ENCODE measurements around the gene MAGI2.
"Not testable (repeated sequence)": the region's sequence is repeated elsewhere in the genome, so short reads cannot be mapped to it uniquely, and the experiment has no call there.

MAGI2 gene

DNA sequence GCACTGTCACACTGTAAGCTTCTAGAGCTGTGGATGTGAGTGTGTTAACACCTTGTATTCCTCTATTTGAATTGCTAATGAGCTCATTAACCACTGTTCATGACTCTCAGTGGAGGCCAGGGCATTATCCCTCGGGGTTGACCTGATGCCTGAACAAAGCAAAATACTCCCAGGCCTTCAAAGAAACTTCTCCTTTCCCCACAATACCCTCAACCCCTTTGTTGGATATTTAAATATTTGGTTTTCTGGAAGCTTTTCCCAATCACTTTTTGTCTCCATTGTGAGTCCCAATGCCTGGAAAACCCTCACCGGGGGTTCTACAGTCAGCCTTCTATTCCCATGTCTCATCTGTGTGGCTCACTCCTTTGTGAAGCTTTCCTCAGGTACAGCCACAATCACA lies 874.8 kb downstream of the MAGI2 start:
- in situ Hi-C loops (cut with HindIII; ENCODE audit: low sequenced_read_pairs), result no loop called here
- no peak for DNase-seq (ENCODE audit: low read depth)
- H3K4me3 ChIP-seq (ENCODE audit: low read depth, low read length), result no peak overlapping the region
- TF ChIP-seq, protein P1, sequence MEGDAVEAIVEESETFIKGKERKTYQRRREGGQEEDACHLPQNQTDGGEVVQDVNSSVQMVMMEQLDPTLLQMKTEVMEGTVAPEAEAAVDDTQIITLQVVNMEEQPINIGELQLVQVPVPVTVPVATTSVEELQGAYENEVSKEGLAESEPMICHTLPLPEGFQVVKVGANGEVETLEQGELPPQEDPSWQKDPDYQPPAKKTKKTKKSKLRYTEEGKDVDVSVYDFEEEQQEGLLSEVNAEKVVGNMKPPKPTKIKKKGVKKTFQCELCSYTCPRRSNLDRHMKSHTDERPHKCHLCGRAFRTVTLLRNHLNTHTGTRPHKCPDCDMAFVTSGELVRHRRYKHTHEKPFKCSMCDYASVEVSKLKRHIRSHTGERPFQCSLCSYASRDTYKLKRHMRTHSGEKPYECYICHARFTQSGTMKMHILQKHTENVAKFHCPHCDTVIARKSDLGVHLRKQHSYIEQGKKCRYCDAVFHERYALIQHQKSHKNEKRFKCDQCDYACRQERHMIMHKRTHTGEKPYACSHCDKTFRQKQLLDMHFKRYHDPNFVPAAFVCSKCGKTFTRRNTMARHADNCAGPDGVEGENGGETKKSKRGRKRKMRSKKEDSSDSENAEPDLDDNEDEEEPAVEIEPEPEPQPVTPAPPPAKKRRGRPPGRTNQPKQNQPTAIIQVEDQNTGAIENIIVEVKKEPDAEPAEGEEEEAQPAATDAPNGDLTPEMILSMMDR (IDR thresholded peaks at IDR 0.05; ENCODE audit: low read depth, low read length, missing control alignments), result no peak

- DNase-seq (ENCODE audit: low read depth); in situ Hi-C loops (cut with HindIII; ENCODE audit: low sequenced_read_pairs); H3K4me3 ChIP-seq (ENCODE audit: low read depth, low read length): not testable (repeated sequence)
Measured at GRCh38 chr7:78577174-78577952, 876.1 kb downstream of the MAGI2 start.

DNA sequence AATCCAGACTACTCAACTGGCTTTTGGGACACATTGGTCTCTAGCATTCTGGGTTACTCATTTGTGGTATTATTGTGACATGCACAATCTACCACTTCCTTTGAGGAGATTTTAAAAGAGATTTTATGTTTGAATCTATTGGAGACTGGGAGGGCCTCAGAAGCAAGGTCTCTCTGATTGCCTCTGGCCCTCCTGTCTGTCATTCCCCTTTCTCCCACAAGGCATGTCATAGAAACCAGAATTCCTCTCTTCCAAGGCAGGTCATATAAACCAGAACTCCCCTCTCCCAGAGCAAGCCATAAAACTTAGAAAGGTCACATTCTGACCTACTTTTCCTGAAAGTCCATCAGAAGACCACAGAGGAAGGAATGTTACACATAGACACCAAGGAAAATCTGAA lies 877.2 kb downstream of the MAGI2 start:
- TF ChIP-seq, protein P1 (IDR thresholded peaks at IDR 0.05; ENCODE audit: low read depth, low read length, missing control alignments), result no peak
- H3K4me3 ChIP-seq (ENCODE audit: low read depth, low read length), result no peak overlapping the region
- DNase-seq (ENCODE audit: low read depth), result no peak
- in situ Hi-C loops (cut with HindIII; ENCODE audit: low sequenced_read_pairs), result no loop called here

GRCh38 chr7:78571292-78571691 lies 882.2 kb downstream of the MAGI2 start:
- TF ChIP-seq, protein P1 (IDR thresholded peaks at IDR 0.05; ENCODE audit: low read depth, low read length, missing control alignments), result no peak
- no peak overlapping the region for H3K4me3 ChIP-seq (ENCODE audit: low read depth, low read length)
- in situ Hi-C loops (cut with HindIII; ENCODE audit: low sequenced_read_pairs), result no loop called here
- DNase-seq (ENCODE audit: low read depth), result no peak

- TF ChIP-seq, protein P1 (IDR thresholded peaks at IDR 0.05; ENCODE audit: low read depth, low read length, missing control alignments), result no peak
- no peak overlapping the region for H3K4me3 ChIP-seq (ENCODE audit: low read depth, low read length)
- in situ Hi-C loops (cut with HindIII; ENCODE audit: low sequenced_read_pairs), result loop anchor here (5.0 kb wide), 1 partner anchor 449 kb away; no protein-coding TSS in a partner anchor
- DNase-seq (ENCODE audit: low read depth), result no peak
Measured at GRCh38 chr7:78568690-78569089, 884.8 kb downstream of the MAGI2 start.

DNA sequence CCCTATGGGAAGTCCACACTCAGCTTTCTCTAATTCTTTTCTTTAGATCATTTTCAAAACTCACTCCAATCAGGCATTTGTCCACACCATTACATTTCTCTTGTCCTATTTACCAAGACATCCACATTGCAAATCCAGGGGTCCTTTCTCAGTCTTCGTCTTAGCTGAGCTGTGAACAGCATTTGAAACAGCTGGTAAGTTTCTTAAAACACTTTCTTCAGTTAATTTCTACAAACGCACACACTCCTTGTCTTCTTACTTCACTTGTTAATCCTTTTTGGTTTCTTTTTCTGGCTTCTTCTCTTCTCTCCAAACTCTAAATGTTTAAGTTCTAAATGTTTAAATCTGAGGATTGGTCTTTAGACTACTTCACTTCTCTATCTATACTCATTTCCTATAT lies 885.6 kb downstream of the MAGI2 start:
- TF ChIP-seq, protein P1 (IDR thresholded peaks at IDR 0.05; ENCODE audit: low read depth, low read length, missing control alignments), result no peak
- no peak overlapping the region for H3K4me3 ChIP-seq (ENCODE audit: low read depth, low read length)
- DNase-seq (ENCODE audit: low read depth), result no peak
- in situ Hi-C loops (cut with HindIII; ENCODE audit: low sequenced_read_pairs), result loop anchor here (5.0 kb wide), 1 partner anchor 449 kb away; no protein-coding TSS in a partner anchor

DNA sequence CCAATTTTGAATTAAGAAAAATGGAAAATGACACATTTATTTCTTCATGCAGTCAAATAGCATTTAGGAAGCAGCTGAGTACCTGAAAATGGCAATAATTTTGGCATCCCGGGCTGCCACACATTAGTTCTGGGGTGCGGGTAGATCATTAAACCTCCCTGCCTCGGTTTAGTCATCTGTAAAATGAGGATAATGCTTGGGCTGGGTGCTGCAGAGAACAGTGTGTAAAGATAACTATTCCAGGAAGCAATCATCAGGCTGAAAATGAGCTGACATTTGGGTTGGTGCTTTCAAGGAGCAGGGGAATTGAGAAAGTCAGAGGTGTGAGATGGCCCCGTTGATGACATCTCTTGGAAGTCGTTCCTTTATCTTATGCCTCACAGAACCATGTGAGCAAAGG lies 887.7 kb downstream of the MAGI2 start:
- in situ Hi-C loops (cut with HindIII; ENCODE audit: low sequenced_read_pairs), result loop anchor here (5.0 kb wide), 1 partner anchor 452 kb away; no protein-coding TSS in a partner anchor
- TF ChIP-seq, protein P1 (IDR thresholded peaks at IDR 0.05; ENCODE audit: low read depth, low read length, missing control alignments), result no peak
- no peak overlapping the region for H3K4me3 ChIP-seq (ENCODE audit: low read depth, low read length)
- no peak for DNase-seq (ENCODE audit: low read depth)

Measured in astrocyte of the cerebellum (primary cell).